Activated T-cell treated with anti-CD3 and anti-CD28 coated beads, Interleukin-2, amount 50 U/mL, for 72 hours (primary cell): Measurements from ENCODE around the gene TMEM52B. TPM values are rescaled to one million over a fixed set of nuclear protein-coding genes. Genes with fewer than 3 reads are reported as not detected.
"Not testable (repeated sequence)": the region's sequence is repeated elsewhere in the genome, so short reads cannot be mapped to it uniquely, and the experiment has no call there.

Experiments
- ATAC-seq, 2 donors: fragments of 150-1000 bp; cut with Tn5 transposase; replicated peaks in 1 of 2; 2 replicates each; pipeline ENCODE4 v1.10.0; 2021; ENCODE audit warnings: moderate library complexity in 2 of 2, mild to moderate bottlenecking in 1 of 2
- DNase-seq, 2 donors: peaks; one replicate each; pipeline ENCODE4 v3.0.0; 2021 to 2022; ENCODE audit warnings: mixed read lengths in 1 of 2
- H3K27ac Mint-ChIP-seq: one replicate; pipeline ENCODE4 v1.8.0; 2022; ENCODE audit warnings: mild to moderate bottlenecking, moderate library complexity, mixed read lengths
- H3K27me3 Mint-ChIP-seq: one replicate; pipeline ENCODE4 v1.8.0; 2022; ENCODE audit warnings: low read depth, mixed read lengths
- H3K36me3 Mint-ChIP-seq, 2 donors: one replicate each; pipeline ENCODE4 v1.8.0; 2022; ENCODE audit warnings: mixed read lengths in 2 of 2, mild to moderate bottlenecking in 1 of 2; ENCODE audit not compliant: insufficient read depth in 2 of 2
- H3K4me1 Mint-ChIP-seq: one replicate; pipeline ENCODE4 v1.8.0; 2022; ENCODE audit warnings: low read depth, mixed read lengths
- H3K4me3 Mint-ChIP-seq, 2 donors: one replicate each; pipeline ENCODE4 v1.8.0; 2022; ENCODE audit warnings: mild to moderate bottlenecking in 2 of 2, mixed read lengths in 2 of 2, moderate library complexity in 2 of 2
- H3K9me3 Mint-ChIP-seq, 2 donors: one replicate each; pipeline ENCODE4 v1.8.0; 2022; ENCODE audit warnings: mixed read lengths in 2 of 2
- total RNA-seq, 2 donors: library from RNA; stranded (reverse); gene quantifications; one replicate each; pipeline ENCODE4 v1.2.3, GENCODE V29; 2022

The TMEM52B gene
- total RNA-seq, 2 donors from 2014 or later, result not detected

GRCh38 chr12:10210225-10210624 lies 31.4 kb downstream of the TMEM52B start:
- Mint-ChIP-seq H3K4me3 (no peak overlapping the region), H3K36me3 (no peaks in the 10 kb centered on the region), H3K9me3 (no peaks in the 10 kb centered on the region), H3K4me1 (peaks cover 24% of the 10 kb centered on the region), H3K27ac (no peak overlapping the region), H3K27me3 (peaks cover 7% of the 10 kb centered on the region)
- no peak for ATAC-seq
- no peak for DNase-seq

GRCh38 chr12:10211101-10211939 lies 32.5 kb downstream of the TMEM52B start:
- Mint-ChIP-seq H3K4me1 (peaks cover 32% of the 10 kb centered on the region), H3K27me3 (peaks cover 7% of the 10 kb centered on the region), H3K27ac (no peak overlapping the region), H3K4me3 (no peak overlapping the region), H3K36me3 (no peaks in the 10 kb centered on the region), H3K9me3 (no peaks in the 10 kb centered on the region)
- no peak for ATAC-seq
- no peak for DNase-seq

DNA sequence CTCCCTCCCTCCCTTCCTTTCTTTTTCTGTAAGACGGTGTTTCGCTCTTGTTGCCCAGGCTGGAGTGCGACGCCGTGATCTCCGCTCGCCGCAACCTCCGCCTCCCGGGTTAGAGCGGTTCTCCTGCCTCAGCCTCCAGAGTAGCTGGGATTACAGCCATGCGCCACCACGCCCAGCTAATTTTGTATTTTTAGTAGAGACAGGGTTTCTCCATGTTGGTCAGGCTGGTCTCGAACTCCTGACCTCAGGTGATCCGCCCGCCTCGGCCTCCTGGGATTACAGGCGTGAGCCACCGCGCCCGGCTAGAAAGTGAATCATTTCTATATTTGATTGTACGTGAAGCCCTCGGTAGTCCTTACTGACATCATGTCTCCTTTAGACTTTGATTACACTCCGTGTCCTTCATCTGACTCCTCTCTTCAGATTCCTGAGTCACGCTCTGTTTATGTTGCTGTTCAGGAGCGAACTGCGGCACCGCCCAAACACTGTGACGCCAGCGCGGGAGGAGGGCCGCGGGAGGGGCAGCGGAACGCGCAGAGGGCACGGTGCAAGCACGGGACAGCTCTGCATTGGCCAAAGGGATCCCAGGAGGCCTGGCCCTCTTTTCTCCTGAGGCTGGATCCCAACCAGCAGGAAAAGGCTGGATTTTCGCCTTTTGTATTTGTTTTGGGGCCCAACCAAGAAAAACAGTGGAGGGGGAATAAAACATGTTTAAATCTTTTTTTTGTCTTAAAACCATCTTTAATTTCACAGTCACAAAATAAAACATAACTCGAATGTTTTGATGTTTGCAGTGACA lies 33.3 kb downstream of the TMEM52B start:
- peaks cover 7% of the 10 kb centered on the region for H3K27me3 Mint-ChIP-seq
- H3K4me3 Mint-ChIP-seq, result peak overlapping the region; percentile 89 to 98
- H3K9me3 Mint-ChIP-seq, result no peaks in the 10 kb centered on the region
- H3K27ac Mint-ChIP-seq, result peak overlapping the region; percentile 81
- peaks cover 32% of the 10 kb centered on the region for H3K4me1 Mint-ChIP-seq
- ATAC-seq (peak; percentile 77 to 85), DNase-seq (peak; percentile 89 to 91)
- H3K36me3 Mint-ChIP-seq, result no peaks in the 10 kb centered on the region

- no peaks in the 10 kb centered on the region for H3K9me3 Mint-ChIP-seq
- ATAC-seq, result peak; percentile 65 to 69
- H3K27ac Mint-ChIP-seq, result peak within 1 kb of the TSS; percentile 89
- H3K27me3 Mint-ChIP-seq, result peaks cover 7% of the 10 kb centered on the region
- no peaks in the 10 kb centered on the region for H3K36me3 Mint-ChIP-seq
- peak; percentile 69 to 83 for DNase-seq
- peak within 1 kb of the TSS; percentile 89 to 98 for H3K4me3 Mint-ChIP-seq
- H3K4me1 Mint-ChIP-seq, result peaks cover 32% of the 10 kb centered on the region
Observed at GRCh38 chr12:10212739-10213131, 33.9 kb downstream of the TMEM52B start, which contains the start of gene GABARAPL1. Gene GABARAPL1, plus strand, starts transcription at chr12:10212877. Its CDS starts 253 bp downstream, at chr12:10213130.

DNA sequence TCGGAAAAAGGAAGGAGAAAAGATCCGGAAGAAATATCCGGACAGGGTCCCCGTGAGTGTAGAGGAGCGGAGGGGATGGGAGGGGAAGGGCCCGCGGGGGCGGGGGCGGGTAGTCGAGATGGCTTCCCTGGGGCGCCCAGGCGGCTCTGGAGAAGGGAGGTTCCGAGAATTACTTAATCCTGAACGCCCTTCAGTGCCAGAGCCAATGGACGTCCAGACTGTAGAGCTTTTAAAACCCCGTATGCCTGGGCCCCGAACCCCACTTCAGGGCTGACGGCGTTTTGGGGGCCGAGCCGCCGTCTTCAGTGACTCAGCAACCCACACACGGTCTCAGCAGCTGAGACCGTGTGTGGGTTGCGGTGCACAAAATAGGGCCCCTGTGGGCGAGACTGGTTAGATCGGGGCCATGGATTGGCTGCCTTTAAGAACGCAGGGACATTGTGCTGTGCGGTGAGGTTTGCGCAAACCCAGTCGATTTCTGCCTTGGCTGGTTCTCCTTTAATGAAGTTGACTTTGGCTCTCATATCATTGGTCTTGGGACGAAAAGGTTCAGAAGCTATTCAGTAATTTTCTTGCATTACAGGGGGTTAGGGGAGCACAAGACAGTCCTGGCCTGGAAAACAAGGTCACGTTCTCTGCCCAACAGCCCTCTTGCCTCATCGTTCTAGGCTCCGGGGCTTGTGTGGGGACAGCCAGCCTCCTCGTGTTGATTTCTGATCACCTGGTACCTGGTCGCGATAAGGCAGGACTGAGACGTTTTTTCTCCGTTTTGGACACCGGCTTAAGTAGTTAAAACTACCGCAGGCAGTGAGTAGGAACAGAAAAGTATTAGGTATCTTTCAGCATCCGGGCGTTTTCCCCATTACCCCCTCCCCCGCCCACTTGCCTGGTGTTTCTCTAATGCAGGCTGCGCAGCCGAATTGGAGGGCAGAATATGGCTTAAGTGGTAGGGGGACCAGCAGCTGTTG lies 34.6 kb downstream of the TMEM52B start:
- H3K36me3 Mint-ChIP-seq, result no peaks in the 10 kb centered on the region
- DNase-seq, result peak; percentile 84 to 86
- H3K27ac Mint-ChIP-seq, result peak overlapping the region; percentile 89
- H3K4me1 Mint-ChIP-seq, result peaks cover 32% of the 10 kb centered on the region
- peaks cover 7% of the 10 kb centered on the region for H3K27me3 Mint-ChIP-seq
- H3K4me3 Mint-ChIP-seq, result peak overlapping the region; percentile 89 to 98
- no peaks in the 10 kb centered on the region for H3K9me3 Mint-ChIP-seq
- ATAC-seq, result peak; percentile 65 to 75

GRCh38 chr12:10214136-10214894 lies 35.5 kb downstream of the TMEM52B start:
- Mint-ChIP-seq H3K36me3 (no peaks in the 10 kb centered on the region), H3K9me3 (no peaks in the 10 kb centered on the region), H3K27ac (peak overlapping the region; percentile 76), H3K27me3 (peaks cover 7% of the 10 kb centered on the region), H3K4me3 (peak overlapping the region; percentile 89 to 98), H3K4me1 (peaks cover 32% of the 10 kb centered on the region)
- ATAC-seq (no peak), DNase-seq (no peak)

- Mint-ChIP-seq H3K27ac (peak overlapping the region; percentile 24), H3K4me1 (peaks cover 32% of the 10 kb centered on the region), H3K4me3 (peak overlapping the region; percentile 89 to 98), H3K27me3 (peaks cover 7% of the 10 kb centered on the region), H3K36me3 (no peaks in the 10 kb centered on the region), H3K9me3 (no peaks in the 10 kb centered on the region)
- no peak for ATAC-seq
- no peak for DNase-seq
Observed at GRCh38 chr12:10214895-10215267, 36.0 kb downstream of the TMEM52B start.

DNA sequence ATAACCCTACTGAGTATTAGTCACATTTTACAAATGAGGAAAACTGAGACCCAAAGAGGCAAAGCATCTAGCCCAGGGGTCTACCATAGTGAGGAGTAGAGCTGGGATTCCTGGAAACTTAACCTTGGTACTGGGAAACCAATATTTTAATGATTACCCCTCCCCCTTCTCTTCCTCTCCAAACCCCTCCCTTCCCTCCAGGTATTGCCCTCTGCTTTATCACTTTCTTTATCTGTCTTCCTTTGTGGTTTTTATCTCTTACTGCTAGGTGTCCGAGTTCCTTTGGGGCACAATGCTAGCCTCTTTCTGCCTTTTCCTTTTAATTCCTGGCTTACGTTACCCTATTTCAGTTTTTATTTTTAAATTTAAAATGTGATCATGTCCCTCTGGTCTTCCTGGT lies 36.6 kb downstream of the TMEM52B start:
- Mint-ChIP-seq H3K4me1 (peaks cover 32% of the 10 kb centered on the region), H3K36me3 (no peaks in the 10 kb centered on the region), H3K27me3 (peaks cover 7% of the 10 kb centered on the region), H3K27ac (no peak overlapping the region), H3K9me3 (no peaks in the 10 kb centered on the region), H3K4me3 (peak overlapping the region; percentile 9 to 89)
- ATAC-seq (no peak), DNase-seq (no peak)

DNA sequence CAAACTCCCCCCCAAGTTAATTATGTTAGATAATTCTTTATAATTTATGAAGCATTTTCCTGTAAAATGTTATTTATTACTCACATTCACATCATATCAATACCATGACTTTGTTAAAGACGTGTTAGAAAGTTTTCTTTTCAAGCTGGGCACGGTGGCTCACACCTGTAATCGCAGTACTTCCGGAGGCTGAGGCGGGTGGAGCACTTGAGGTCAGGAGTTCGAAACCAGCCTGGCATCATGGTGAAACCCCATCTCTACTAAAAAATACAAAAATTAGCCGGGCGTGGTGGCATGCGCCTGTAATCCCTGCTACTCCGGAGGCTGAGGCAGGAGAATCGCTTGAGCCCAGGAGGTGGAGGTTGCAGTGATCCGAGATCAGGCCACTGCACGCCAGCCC lies 37.1 kb downstream of the TMEM52B start:
- H3K27me3 Mint-ChIP-seq, H3K4me3 Mint-ChIP-seq, H3K9me3 Mint-ChIP-seq, H3K27ac Mint-ChIP-seq, ATAC-seq, H3K36me3 Mint-ChIP-seq: not testable (repeated sequence)
- DNase-seq, result peak; percentile 5 to 31
- H3K4me1 Mint-ChIP-seq, result peaks cover 32% of the 10 kb centered on the region

GRCh38 chr12:10218021-10218420 lies 39.2 kb downstream of the TMEM52B start:
- Mint-ChIP-seq H3K9me3 (no peaks in the 10 kb centered on the region), H3K36me3 (peaks cover 0 to under 1% of the 10 kb centered on the region in 2 donors), H3K27me3 (peaks cover 7% of the 10 kb centered on the region), H3K27ac (no peak overlapping the region), H3K4me1 (peaks cover 25% of the 10 kb centered on the region), H3K4me3 (no peak overlapping the region)
- ATAC-seq, result no peak
- DNase-seq, result no peak

GRCh38 chr12:10220398-10221077 lies 41.7 kb downstream of the TMEM52B start:
- Mint-ChIP-seq H3K36me3 (peaks cover 0 to 2% of the 10 kb centered on the region in 2 donors), H3K9me3 (no peaks in the 10 kb centered on the region), H3K4me3 (no peak overlapping the region), H3K27ac (no peak overlapping the region), H3K4me1 (peaks cover 5% of the 10 kb centered on the region), H3K27me3 (no peaks in the 10 kb centered on the region)
- ATAC-seq (no peak), DNase-seq (no peak)
